ENCODE measurements around the gene FAM20C.

FAM20C gene

GRCh38 chr7:207418-208129 is 15.2 kb downstream of the FAM20C start:
- in situ Hi-C loops (cut with MboI; ENCODE audit: low sequenced_read_pairs), result no loop called here

- in situ Hi-C loops (cut with MboI; ENCODE audit: low sequenced_read_pairs), result no loop called here
These were observed 15.8 kb downstream of the FAM20C start for GRCh38 chr7:208130-208673.

- in situ Hi-C loops (cut with MboI; ENCODE audit: low sequenced_read_pairs), result no loop called here
These were observed 16.4 kb downstream of the FAM20C start for GRCh38 chr7:208816-209215.

- in situ Hi-C loops (cut with MboI; ENCODE audit: low sequenced_read_pairs), result no loop called here
These were observed 17.0 kb downstream of the FAM20C start for GRCh38 chr7:209416-209815.

GRCh38 chr7:209906-210305 is 17.5 kb downstream of the FAM20C start:
- in situ Hi-C loops (cut with MboI; ENCODE audit: low sequenced_read_pairs), result no loop called here

- in situ Hi-C loops (cut with MboI; ENCODE audit: low sequenced_read_pairs), result no loop called here
These were observed 18.1 kb downstream of the FAM20C start for GRCh38 chr7:210401-210925.

- in situ Hi-C loops (cut with MboI; ENCODE audit: low sequenced_read_pairs), result no loop called here
These were observed 18.8 kb downstream of the FAM20C start for GRCh38 chr7:211033-211714.

GRCh38 chr7:211715-212058 is 19.3 kb downstream of the FAM20C start:
- in situ Hi-C loops (cut with MboI; ENCODE audit: low sequenced_read_pairs), result no loop called here

GRCh38 chr7:212754-213153 is 20.4 kb downstream of the FAM20C start:
- in situ Hi-C loops (cut with MboI; ENCODE audit: low sequenced_read_pairs), result no loop called here

GRCh38 chr7:213324-213993 is 21.1 kb downstream of the FAM20C start:
- in situ Hi-C loops (cut with MboI; ENCODE audit: low sequenced_read_pairs), result no loop called here

- in situ Hi-C loops (cut with MboI; ENCODE audit: low sequenced_read_pairs), result no loop called here
These were observed 22.2 kb downstream of the FAM20C start for GRCh38 chr7:214410-215212.

GRCh38 chr7:216360-217300 is 24.3 kb downstream of the FAM20C start:
- in situ Hi-C loops (cut with MboI; ENCODE audit: low sequenced_read_pairs), result no loop called here

GRCh38 chr7:217781-218180 is 25.4 kb downstream of the FAM20C start:
- in situ Hi-C loops (cut with MboI; ENCODE audit: low sequenced_read_pairs), result no loop called here

- in situ Hi-C loops (cut with MboI; ENCODE audit: low sequenced_read_pairs), result no loop called here
These were observed 25.9 kb downstream of the FAM20C start for GRCh38 chr7:218316-218715.

- in situ Hi-C loops (cut with MboI; ENCODE audit: low sequenced_read_pairs), result no loop called here
These were observed 26.7 kb downstream of the FAM20C start for GRCh38 chr7:218896-219580.

- in situ Hi-C loops (cut with MboI; ENCODE audit: low sequenced_read_pairs), result no loop called here
These were observed 27.3 kb downstream of the FAM20C start for GRCh38 chr7:219581-220150.

GRCh38 chr7:220151-220841 is 27.9 kb downstream of the FAM20C start:
- in situ Hi-C loops (cut with MboI; ENCODE audit: low sequenced_read_pairs), result no loop called here

Data from hTERT RPE-1 (cell line).